ENCODE measurements around the gene DPYD.

Gene DPYD

DNA sequence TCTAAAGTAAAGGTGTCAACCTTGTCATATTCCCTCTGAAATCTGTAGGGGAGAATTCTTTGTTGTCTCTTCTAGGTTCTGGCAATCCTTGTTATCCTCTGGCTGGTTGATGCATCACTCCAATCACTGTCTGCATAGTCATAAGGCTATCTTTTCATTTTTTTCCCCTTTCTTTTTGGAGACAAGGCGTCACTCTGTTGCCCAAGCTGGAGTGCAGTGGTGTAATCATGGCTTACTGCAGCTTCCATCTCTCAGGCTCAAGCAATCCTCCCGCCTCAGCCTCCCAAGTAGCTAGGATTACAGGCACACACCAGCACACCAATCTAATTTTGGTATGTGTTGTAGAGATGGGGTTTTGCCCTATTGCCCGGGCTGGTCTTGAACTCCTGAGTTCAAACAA, 12.9 kb downstream of the DPYD start:
- no peak for DNase-seq (ENCODE audit: low read depth in 2 of 2)

DNA sequence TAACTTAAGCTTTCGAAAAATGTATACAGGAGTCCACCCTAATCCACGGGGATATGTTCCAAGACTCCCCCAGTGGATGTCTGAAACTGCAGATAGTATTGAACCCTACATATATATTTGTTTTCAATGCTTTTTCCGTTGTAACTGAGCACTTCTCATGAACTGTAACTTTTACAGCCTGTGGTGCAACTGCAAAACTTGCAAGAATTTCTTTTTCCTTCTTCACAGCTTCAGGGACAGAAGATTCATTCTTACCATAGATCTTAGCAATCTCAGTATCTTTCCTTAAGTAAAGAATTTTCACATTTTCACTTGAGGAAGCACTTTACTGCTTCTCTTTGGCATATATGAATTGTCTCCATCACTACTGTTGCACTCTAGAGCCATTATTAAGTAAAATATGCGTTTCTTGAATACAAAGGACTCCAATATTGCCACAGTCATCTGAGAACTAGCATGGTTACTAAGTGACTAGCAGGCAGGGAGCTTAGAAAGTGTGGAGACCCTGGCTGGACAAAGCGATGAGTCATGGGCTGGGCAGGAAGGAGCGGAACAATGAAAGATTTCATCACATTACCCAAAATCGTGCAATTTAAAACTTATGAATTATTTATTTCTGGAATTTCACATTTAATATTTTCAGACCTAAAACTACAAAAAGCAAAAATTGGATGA, 14.1 kb downstream of the DPYD start:
- DNase-seq (ENCODE audit: low read depth in 2 of 2), result peak in 1 of 2 experiments; percentile 40

DNA sequence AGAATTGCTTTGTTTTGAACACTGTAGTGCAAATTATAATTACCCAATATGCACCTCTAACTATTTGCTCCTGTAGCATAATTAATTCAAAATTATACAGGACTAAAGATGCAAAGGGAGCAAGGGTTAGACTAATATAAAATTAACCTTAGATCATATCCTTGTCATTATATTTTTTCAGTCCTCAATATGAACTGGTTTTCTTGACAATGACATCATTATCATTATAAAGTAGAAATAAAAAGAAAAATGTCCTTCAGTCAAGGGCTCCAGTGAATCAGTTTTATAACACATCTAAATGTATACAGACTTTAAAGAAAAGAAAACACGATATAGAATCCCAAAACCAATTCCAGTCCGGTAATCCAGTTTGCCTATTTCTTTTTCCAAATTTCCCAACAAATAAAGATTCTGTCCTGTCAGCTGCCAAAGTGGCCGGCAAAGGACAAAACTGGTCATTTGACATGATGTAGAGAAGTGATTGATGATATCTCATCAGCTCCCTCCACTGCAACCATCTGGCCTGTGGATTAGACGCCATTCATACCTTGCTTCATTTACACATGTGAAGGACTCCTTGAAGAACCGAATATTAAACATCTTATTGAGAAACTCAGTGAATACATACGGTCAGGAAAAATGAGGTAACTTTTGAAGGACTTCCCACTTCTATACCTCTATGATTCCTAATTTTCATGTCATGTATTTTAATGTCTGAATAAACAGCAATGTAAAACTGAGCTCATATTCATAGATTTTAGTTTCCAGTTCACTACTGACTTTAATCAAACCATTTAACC, 15.5 kb downstream of the DPYD start:
- DNase-seq (ENCODE audit: low read depth in 2 of 2), result no peak

GRCh38 chr1:97904534-97904933, 16.3 kb downstream of the DPYD start:
- no peak for DNase-seq (ENCODE audit: low read depth in 2 of 2)

GRCh38 chr1:97903626-97904025, 17.2 kb downstream of the DPYD start:
- DNase-seq (ENCODE audit: low read depth in 2 of 2), result no peak

DNA sequence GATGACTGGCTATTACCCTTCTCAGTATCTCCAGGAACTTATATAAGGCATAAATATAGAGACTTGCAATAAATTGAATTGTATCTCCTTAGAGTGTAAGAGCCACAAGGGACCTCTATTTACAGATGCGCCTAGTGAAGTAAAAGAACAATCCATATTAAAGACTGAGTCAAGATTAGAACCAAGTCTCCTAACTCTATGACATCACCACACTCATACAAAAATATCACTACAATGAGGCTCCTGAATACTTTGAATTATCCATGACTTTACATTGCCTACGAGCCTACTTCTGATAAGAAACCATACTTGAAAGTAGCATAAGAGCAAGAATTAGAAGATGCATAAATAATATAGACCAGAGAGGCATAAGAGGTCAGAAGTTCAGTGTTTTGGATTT, 18.8 kb downstream of the DPYD start:
- no peak for DNase-seq (ENCODE audit: low read depth in 2 of 2)

DNA sequence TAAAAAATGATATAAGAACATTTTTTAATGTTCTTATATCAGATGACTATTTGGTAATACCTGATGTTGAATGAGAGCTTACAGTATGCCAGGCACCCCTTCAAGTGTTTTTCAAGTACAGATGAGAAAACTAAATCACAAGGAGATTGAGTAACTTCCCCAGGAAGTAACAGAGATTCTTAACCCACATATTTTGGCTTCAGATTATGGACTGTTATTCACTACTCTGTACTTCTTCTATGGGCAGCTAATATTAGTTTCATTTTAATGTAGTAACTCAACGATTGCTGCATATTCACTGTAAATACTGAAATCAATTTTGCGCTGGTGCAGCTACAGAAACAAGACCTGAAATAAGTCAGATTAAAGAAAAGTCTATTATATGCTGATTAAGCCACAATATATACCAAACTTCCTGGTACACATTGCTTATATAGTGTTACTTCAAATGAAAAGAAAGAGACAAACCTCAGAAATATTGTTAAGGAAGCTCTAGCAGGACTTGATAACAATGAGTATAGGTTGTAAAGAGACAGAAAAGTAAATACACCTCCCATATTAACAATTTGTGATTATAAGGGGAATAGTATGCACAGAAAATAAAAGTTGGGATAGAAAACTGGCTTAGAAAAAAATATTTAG, 19.7 kb downstream of the DPYD start:
- no peak for DNase-seq (ENCODE audit: low read depth in 2 of 2)

DNA sequence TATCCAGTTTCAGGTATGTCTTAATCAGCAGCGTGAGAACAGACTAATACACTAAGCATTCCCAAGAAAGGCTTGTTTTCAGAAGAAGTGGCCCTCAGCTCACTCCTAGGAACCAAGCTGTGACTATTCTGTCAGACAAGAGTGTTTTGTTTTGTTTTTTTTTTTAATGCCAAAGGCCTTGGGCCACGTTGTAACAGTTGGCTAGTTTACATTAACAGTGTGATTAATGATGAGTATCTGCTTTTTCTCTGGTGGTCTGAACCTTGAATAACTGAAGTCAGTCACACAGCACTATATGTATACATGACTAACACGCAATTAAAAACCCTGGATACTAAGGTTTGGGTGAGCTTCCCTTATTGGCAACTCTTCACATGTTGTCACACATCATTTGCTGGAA, 21.9 kb downstream of the DPYD start:
- DNase-seq (ENCODE audit: low read depth in 2 of 2), result no peak

DNA sequence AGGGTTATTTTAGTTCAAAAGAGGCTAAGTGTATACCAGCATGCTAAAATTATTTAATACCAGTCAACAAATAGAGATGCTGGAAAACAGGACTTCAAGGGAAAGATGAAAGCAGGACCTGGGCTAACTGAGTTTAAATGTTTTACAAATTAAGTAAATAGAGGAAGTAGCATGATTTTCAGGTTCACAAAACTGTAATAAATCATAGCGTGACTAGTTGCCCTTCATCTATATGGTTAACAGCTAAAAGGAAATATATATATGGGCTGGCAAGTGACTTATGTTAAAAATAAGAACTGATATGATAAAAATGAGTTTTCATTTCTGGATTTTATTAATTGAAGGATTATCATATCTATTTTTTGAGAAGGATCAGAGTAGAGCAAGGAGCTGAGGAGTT, 25.6 kb downstream of the DPYD start:
- no peak for DNase-seq (ENCODE audit: low read depth in 2 of 2)

DNA sequence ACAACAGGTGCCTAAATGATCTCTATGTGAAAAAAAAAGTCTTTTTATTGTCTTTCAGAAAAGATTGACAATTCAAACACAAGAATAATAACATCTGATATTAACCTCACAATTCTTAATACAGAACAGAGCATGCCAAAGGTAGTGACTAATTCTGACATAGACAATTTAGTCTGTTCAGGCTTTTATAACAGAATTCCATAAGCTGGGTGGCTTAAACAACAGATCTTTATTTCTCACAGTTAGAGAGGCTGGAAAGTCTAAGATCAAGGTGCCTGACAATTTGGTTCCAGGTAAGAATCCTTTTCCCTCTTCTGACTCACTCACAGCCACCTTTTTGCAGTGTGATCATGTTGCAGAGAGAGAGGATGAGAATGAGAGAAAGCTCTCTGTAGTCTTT, 27.0 kb downstream of the DPYD start:
- no peak for DNase-seq (ENCODE audit: low read depth in 2 of 2)

- DNase-seq (ENCODE audit: low read depth in 2 of 2), result no peak
Measured at GRCh38 chr1:97886199-97886598, 34.6 kb downstream of the DPYD start.

- DNase-seq (ENCODE audit: low read depth in 2 of 2), result no peak
Measured at GRCh38 chr1:97883823-97884222, 37.0 kb downstream of the DPYD start.

GRCh38 chr1:97877307-97877706, 43.5 kb downstream of the DPYD start:
- no peak for DNase-seq (ENCODE audit: low read depth in 2 of 2)

DNA sequence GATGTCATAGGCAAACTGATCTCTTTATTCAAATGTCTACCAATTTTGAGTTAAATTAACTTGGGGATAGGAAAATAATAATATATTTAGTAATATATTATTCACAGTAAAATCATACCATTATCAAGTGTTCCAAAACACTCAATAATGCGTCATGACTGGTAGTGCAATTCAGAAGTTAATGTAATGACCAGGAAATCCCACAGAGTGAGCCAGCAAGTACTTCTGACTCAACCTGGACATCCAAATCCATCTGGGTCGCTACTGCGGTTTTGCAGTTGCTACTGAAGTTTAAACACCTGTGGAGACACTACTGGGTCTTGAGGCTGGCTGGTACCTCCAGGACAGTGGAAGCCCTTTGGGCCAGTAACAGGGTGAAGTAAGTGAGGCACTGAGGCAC, 44.8 kb downstream of the DPYD start:
- DNase-seq (ENCODE audit: low read depth in 2 of 2), result no peak

- DNase-seq (ENCODE audit: low read depth in 2 of 2), result no peak
Measured at GRCh38 chr1:97870589-97870988, 50.2 kb downstream of the DPYD start.

DNA sequence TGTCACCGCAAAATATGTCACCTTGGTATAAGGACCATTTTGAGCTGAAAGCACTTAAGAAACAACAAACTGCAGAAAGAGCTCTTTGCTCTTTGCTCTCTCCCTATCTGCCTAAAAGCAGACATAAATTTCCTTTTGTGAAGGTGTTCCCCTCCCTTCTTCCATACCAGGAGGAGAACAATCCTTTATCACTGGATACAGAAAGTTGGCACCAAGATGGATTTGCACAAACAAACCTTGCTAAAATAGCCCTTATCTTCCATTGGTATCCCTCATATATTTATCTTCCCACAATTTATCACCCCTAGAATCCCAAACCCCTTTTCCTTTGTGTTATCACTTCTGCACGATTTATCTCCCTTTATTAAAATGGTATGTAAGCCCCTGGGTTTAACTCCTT, 51.4 kb downstream of the DPYD start:
- no peak for DNase-seq (ENCODE audit: low read depth in 2 of 2)

- DNase-seq (ENCODE audit: low read depth in 2 of 2), result no peak
Measured at GRCh38 chr1:97867127-97867526, 53.7 kb downstream of the DPYD start.

GRCh38 chr1:97864615-97865014, 56.2 kb downstream of the DPYD start:
- no peak for DNase-seq (ENCODE audit: low read depth in 2 of 2)

DNA sequence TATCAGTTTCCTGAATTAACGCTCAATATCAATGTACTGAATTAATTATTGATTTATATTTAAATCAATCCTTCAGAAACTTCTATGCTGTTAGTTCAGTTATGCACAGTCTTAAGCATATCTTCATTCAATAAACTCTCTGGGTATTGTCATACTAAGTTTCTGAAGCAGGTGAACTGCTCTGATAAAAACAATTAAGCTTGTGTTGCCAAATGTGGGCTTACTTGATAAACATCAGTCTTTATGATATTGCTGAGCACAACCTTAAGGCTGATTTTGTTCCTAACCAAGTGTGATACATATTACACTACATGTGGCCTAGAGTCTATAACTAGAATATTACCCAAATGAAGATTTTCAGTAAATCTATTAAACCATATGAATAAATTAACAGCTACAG, 67.6 kb downstream of the DPYD start:
- no peak for DNase-seq (ENCODE audit: low read depth in 2 of 2)

DNA sequence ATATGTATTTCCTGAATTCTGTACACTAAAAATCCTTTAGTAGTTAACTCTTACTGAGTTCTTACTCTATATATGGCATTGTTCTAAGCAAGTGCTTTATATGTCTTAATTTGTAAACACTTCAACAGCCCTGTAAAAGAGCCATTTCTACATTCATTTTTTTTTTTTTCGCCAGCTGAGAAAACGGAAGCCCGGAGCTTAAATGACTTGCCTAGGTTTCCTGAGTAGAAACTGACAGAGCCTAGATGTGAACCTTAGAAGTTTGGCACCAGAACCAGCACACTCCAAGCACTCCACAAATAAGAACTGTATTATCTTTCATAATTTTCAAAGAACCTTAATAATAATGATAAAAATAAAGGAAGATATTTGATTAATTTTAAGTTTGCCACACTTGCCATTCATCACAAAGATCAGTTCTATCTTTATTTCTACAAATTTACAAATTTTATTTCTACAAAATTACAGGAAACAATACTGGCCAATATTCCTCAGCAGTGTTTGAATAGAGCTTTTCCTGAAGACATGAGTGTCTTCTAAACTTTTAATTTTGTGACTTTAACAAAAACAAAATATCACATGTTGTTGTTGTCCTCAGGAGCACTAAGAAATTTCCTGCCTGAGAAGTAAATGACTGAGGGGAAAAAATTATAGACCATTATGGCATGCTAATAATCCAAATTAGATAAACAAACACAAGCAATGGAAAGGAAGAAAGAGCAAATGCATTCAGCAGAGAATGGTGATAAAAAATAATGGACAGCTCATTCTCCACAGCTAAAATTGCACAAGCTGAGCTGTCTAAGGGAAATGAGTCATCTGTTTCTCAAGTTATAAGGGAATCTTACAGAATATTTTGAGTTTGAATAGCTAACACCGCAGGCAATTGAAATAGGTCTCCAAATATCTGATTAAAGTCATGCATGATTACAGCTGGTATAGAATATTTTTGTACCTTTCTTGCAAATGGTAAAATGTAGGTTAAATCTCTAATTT, 71.2 kb downstream of the DPYD start:
- peak; percentile 48 to 52 for DNase-seq (ENCODE audit: low read depth in 2 of 2)

DNA sequence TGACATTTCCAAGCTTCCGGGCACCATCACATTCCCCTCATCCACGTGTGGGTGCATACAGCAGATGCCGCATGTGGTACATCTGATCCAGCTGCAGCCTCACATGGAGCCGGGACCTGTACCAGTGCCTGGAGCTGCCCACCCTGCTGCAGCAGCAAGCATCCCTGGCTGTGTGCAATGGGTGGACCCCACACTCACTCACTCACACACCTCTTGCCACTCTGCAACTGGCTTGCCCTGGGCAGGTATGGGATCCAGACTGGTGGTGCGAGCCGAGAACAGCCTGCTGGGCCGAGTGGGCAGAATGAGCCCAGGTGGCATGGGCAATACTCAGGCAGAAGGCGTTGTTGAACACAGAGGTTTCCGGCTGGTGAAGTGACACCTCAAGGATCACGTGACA, 75.0 kb downstream of the DPYD start:
- DNase-seq (ENCODE audit: low read depth in 2 of 2), result no peak

- DNase-seq (ENCODE audit: low read depth in 2 of 2), result no peak
Measured at GRCh38 chr1:97844552-97845089, 76.2 kb downstream of the DPYD start.

All from fibroblast of skin of left biceps (primary cell).